ENCODE results near the gene MYT1.

The MYT1 gene

DNA sequence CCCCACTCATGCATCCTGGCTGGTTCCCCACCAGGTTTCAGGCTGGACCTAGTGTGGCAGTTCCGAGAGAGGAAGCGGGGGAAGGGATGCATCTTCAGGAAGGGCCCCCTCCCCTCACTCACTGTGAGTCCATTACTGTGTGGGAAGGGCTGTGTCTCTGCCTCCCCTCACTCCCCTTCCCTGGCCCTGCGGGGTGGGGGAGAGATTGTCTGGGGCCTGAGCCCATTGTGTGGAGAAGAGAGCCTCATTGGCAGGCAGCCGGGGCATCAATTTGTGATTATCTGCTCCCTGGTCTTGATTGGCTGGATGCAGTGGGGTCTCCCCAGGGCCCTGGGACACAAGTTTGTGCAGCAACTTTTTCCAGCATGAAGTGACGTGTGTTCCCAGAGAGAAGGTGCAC, 4.1 kb upstream of the MYT1 start:
- no peak for TF ChIP-seq CREB1 (IDR thresholded peaks at IDR 0.05; ENCODE audit: low read depth)

DNA sequence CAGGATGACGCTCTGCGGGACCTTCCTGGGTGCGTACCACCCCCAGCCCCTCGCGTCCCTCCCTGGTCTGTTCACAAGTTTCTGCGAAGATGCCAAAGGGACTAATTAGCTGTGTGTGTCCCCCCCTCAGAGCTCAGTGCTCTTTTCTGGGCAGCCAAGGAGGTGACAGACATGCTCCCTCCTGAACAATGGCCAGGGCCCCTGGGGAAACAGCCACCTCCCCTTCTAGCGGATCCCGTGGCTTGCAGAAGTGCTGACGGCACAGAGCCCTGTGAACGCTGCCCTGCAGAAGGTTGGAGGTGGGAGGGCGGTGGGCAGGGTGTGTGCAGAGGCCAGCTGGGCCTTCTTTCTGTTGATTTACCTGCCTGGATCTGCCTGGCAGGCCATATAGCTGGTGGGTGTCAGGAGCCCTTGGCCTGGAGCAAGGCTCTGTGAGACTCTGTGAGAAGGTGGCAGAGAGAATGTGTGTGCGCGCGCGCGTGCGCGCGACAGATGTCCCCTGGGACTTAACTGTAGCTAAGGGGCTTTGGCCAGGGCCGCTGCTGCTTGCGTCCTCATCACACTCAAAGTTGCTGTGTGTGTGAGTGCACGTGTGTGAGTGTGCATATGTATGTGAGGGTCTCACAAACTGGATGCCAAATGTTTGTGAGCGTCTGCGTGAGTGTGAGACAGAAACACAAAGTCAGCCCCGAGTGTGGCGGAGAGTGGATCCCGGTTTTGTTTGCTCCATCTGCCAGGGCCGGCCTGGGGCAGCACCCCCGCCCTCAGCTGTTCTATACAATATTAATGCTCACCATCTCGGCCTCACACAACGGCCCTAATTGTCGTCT, 3.5 kb upstream of the MYT1 start:
- TF ChIP-seq, protein P1, sequence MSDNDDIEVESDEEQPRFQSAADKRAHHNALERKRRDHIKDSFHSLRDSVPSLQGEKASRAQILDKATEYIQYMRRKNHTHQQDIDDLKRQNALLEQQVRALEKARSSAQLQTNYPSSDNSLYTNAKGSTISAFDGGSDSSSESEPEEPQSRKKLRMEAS (IDR thresholded peaks at IDR 0.05): no peak
- TF ChIP-seq CREB1 (IDR thresholded peaks at IDR 0.05; ENCODE audit: low read depth): no peak

DNA sequence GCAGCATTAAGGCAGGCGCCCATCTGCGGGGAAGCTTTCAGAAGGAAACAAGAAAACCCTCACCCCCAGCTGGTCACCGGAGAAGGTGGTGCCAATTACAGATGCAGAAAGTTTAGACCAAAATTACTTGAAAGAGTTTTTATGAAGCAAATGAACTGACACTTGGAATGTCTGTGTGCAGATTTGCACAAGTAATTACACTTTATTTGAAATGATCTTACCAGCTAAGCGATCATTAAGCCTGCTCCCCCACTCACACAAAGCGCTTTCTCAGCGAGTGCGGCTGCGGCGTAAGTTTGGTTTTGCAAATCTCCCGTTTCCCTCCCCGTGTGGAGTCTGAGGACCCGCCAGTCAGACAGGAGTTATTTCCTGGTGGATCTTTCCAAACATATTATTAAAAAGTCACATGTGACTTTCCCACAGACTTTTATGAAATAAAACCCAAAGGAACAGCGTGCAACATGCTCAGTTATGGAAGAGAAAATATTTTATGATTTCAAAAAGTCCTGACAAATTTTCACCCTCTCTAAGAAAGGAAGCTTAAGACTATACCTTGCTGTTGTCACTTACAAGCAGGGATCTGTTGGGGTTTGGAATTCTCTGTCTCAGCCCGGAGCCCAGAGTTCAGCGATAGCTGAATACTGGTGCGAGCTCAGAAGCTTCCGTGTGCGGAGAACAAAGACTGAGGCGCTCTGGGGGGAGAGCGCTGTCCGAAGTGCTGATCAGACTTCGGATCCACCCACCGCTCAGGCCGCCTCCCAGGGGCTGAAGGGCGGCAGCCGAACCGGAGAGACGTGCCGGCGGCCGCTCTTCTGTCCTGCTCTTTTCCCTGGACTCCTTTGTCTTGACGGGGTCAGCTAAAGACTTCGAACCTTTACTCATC, 2.7 kb upstream of the MYT1 start:
- TF ChIP-seq EGR1 (IDR thresholded peaks at IDR 0.05): no peak
- TF ChIP-seq, protein P2, sequence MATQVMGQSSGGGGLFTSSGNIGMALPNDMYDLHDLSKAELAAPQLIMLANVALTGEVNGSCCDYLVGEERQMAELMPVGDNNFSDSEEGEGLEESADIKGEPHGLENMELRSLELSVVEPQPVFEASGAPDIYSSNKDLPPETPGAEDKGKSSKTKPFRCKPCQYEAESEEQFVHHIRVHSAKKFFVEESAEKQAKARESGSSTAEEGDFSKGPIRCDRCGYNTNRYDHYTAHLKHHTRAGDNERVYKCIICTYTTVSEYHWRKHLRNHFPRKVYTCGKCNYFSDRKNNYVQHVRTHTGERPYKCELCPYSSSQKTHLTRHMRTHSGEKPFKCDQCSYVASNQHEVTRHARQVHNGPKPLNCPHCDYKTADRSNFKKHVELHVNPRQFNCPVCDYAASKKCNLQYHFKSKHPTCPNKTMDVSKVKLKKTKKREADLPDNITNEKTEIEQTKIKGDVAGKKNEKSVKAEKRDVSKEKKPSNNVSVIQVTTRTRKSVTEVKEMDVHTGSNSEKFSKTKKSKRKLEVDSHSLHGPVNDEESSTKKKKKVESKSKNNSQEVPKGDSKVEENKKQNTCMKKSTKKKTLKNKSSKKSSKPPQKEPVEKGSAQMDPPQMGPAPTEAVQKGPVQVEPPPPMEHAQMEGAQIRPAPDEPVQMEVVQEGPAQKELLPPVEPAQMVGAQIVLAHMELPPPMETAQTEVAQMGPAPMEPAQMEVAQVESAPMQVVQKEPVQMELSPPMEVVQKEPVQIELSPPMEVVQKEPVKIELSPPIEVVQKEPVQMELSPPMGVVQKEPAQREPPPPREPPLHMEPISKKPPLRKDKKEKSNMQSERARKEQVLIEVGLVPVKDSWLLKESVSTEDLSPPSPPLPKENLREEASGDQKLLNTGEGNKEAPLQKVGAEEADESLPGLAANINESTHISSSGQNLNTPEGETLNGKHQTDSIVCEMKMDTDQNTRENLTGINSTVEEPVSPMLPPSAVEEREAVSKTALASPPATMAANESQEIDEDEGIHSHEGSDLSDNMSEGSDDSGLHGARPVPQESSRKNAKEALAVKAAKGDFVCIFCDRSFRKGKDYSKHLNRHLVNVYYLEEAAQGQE (IDR thresholded peaks at IDR 0.05; ENCODE audit: low read depth): peak; percentile 96

DNA sequence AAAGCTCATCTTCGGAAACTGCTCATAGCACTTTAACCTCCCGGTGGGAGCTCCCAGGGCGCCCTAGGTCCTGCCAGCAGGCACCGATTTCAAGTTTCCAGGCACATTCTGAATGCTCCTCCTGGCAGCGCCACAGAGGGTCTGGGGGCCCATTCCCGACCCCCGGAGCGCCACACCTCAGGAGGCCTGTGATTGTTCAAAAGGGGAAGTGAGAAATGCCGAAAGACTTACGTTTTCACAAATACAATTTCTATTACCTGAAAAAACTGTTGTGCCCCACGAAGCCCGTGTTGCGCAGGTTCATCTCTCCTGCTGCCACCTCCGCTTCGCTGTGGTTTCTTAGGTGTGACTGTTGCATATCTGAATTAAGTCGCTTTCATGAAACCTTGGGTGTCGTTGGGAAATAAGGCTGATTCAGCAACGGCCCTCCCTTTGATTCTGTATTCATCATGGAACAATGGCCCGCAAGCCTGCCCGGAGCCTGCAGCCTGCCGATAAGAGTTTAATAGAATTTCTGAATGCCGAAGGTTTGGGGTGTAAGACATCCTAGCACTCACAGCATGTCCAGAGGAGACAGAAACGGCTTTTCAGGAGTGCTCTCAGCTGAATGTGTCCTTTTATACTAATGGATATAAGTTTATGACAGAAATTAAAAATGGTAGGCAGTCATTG, 1.9 kb upstream of the MYT1 start:
- no peak for TF ChIP-seq CEBPB (IDR thresholded peaks at IDR 0.05)
- TF ChIP-seq FOXM1 (IDR thresholded peaks at IDR 0.05; ENCODE audit: borderline replicate concordance, low read depth): no peak

DNA sequence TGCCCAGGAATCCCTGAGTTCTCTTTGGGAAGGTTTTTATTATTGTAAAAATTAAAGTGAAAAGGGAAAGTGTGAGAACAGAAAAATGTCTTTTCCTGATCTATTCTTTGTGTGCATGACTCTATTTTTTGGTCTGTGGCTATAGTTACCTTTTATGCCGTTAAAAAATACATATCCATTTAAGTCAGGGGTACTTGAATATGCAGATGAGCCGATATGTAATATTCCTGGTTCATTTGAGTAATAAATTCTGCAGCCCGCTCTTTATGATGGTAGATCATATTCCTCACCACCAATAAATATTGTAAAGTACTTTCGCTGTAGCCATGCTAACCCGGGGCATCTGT, 503 bp upstream of the MYT1 start:
- TF ChIP-seq EGR1 (IDR thresholded peaks at IDR 0.05): no peak
- TF ChIP-seq TAF1 (IDR thresholded peaks at IDR 0.05; ENCODE audit: low read depth): no peak
- TF ChIP-seq TEAD4 (IDR thresholded peaks at IDR 0.05): no peak
- TF ChIP-seq, protein P3, sequence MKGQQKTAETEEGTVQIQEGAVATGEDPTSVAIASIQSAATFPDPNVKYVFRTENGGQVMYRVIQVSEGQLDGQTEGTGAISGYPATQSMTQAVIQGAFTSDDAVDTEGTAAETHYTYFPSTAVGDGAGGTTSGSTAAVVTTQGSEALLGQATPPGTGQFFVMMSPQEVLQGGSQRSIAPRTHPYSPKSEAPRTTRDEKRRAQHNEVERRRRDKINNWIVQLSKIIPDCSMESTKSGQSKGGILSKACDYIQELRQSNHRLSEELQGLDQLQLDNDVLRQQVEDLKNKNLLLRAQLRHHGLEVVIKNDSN (IDR thresholded peaks at IDR 0.05): no peak
- no peak for TF ChIP-seq FOXM1 (IDR thresholded peaks at IDR 0.05; ENCODE audit: borderline replicate concordance, low read depth)
- no peak for TF ChIP-seq CREB1 (IDR thresholded peaks at IDR 0.05; ENCODE audit: low read depth)
- no peak for TF ChIP-seq EP300 (IDR thresholded peaks at IDR 0.05; ENCODE audit: borderline replicate concordance)
- TF ChIP-seq, protein P2 (IDR thresholded peaks at IDR 0.05; ENCODE audit: low read depth): no peak
- TF ChIP-seq TCF12 (IDR thresholded peaks at IDR 0.05; ENCODE audit: low read depth): no peak
- TF ChIP-seq, protein P1 (IDR thresholded peaks at IDR 0.05): no peak
- TF ChIP-seq CEBPB (IDR thresholded peaks at IDR 0.05): no peak
- no peak for TF ChIP-seq NFIC (IDR thresholded peaks at IDR 0.05)
- no peak for TF ChIP-seq YY1 (IDR thresholded peaks at IDR 0.05; ENCODE audit: low read depth)
- TF ChIP-seq RAD21 (IDR thresholded peaks at IDR 0.05; ENCODE audit: low read depth): no peak
- TF ChIP-seq ZBTB7A (IDR thresholded peaks at IDR 0.05; ENCODE audit: low read depth): no peak

DNA sequence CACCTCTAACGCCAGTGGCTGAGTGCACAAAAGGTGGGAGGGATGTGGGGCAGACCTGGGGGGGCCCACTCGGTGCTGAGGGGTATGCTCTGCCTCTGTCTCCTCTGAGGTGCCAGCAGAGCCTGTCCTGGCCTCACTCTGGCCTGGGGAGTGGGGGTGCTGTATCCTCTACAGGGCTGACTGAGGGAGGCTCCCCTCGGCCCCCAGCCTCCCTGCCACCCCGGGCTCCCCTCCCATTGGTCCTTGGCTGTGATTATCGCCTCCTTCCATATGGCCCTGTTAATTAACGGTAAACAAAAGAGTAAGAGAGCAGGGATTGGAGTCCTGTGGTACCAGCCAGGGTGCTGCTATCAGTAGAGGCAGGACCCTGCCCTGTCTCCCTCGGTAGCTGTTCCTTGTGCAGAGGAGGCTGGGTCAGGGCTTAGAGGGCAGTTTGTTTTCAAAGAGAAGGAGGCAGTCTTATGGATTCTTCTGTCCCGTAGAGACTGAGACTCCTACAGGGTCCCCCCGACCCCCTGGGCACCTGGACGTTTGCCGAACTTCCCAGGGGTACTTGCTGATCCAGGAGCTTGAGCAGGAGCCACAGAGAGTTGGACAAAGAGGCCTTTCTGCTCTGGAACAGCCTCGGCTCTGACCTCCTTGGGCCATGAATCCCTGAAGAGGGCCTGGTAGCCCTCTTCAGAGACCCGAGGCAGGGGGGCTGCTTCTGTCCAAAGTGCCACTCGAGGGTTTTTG, 1.8 kb downstream of the MYT1 start:
- TF ChIP-seq NFIC (IDR thresholded peaks at IDR 0.05) (no peak), TAF1 (IDR thresholded peaks at IDR 0.05; ENCODE audit: low read depth) (no peak)
- TF ChIP-seq, protein P2 (IDR thresholded peaks at IDR 0.05; ENCODE audit: low read depth): no peak

Measured in Ishikawa (cell line).